NCI-H748 (cell line): ENCODE measurements around the gene KLF15.

ENCODE experiments used
- DNase-seq: peaks from one replicate; lab custom pipeline; 2025; ENCODE audit not compliant: unreplicated experiment; lab: John Stamatoyannopoulos, UW

KLF15 gene

GRCh38 chr3:126361211-126361610 lies 4.0 kb upstream of the KLF15 start:
- no peak for DNase-seq

- DNase-seq = no peak
These were observed 3.5 kb upstream of the KLF15 start for GRCh38 chr3:126360714-126361060.

- DNase-seq = no peak
These were observed 3.0 kb upstream of the KLF15 start for GRCh38 chr3:126360046-126360713.

GRCh38 chr3:126358816-126359181 lies 1.6 kb upstream of the KLF15 start:
- DNase-seq = no peak

GRCh38 chr3:126358038-126358815 lies 1.0 kb upstream of the KLF15 start:
- DNase-seq = peak; percentile 72

GRCh38 chr3:126356373-126357264 lies 589 bp downstream of the KLF15 start:
- DNase-seq = peak; percentile 26

- peak; percentile 77 for DNase-seq
These were observed 1.3 kb downstream of the KLF15 start for GRCh38 chr3:126355777-126356372.

GRCh38 chr3:126355251-126355650 lies 2.0 kb downstream of the KLF15 start:
- no peak for DNase-seq

- no peak for DNase-seq
These were observed 2.4 kb downstream of the KLF15 start for GRCh38 chr3:126354776-126355175.

- DNase-seq = no peak
These were observed 3.4 kb downstream of the KLF15 start for GRCh38 chr3:126353694-126354321.

- DNase-seq = no peak
These were observed 4.4 kb downstream of the KLF15 start for GRCh38 chr3:126352476-126353454.

- no peak for DNase-seq
These were observed 5.3 kb downstream of the KLF15 start for GRCh38 chr3:126351771-126352475.

GRCh38 chr3:126351086-126351770 lies 6.0 kb downstream of the KLF15 start:
- no peak for DNase-seq

GRCh38 chr3:126350502-126351085 lies 6.6 kb downstream of the KLF15 start:
- DNase-seq = no peak

- no peak for DNase-seq
These were observed 7.4 kb downstream of the KLF15 start for GRCh38 chr3:126349611-126350501.

- no peak for DNase-seq
These were observed 8.1 kb downstream of the KLF15 start for GRCh38 chr3:126349071-126349470.

GRCh38 chr3:126348308-126348920 lies 8.8 kb downstream of the KLF15 start:
- DNase-seq = no peak
